Neutrophil (primary cell): ENCODE data around the gene OPTC.
"Not testable (repeated sequence)": the region's sequence is repeated elsewhere in the genome, so short reads cannot be mapped to it uniquely, and the experiment has no call there.

Source experiments
- H3K27ac ChIP-seq: fragments of 200-600 bp; sonication (generic); 2 replicates; pipeline ENCODE4 v1.5.1; 2016; ENCODE audit warnings: mild to moderate bottlenecking, moderate library complexity
- H3K27me3 ChIP-seq: fragments of 200-600 bp; sonication (generic); 2 replicates; pipeline ENCODE4 v1.6.0; 2016; ENCODE audit warnings: mild to moderate bottlenecking
- H3K36me3 ChIP-seq: fragments of 200-600 bp; sonication (generic); 2 replicates; pipeline ENCODE4 v1.5.1; 2017
- H3K4me1 ChIP-seq, 2 experiments: fragments of 200-600 bp in 1 of 2; sonication (generic) in 1 of 2; 1 replicate in 1 of 2; 2 replicates in 1 of 2; pipeline versions ENCODE4 v1.5.1 to v1.6.1; 2013 to 2016; ENCODE audit warnings: low read depth in 1 of 2, low read length in 1 of 2, mild to moderate bottlenecking in 1 of 2, moderate library complexity in 1 of 2; ENCODE audit not compliant: control insufficient read depth in 1 of 2, insufficient read depth in 1 of 2
- H3K4me3 ChIP-seq, 2 experiments: fragments of 200-600 bp in 1 of 2; sonication (generic) in 1 of 2; 1 replicate in 1 of 2; 2 replicates in 1 of 2; pipeline ENCODE4 v1.5.1; 2013 to 2016; ENCODE audit warnings: low read depth in 1 of 2, low read length in 1 of 2, mild to moderate bottlenecking in 1 of 2, moderate library complexity in 1 of 2
- H3K9me3 ChIP-seq: fragments of 200-600 bp; sonication (generic); 2 replicates; pipeline ENCODE4 v1.5.1; 2016
- CTCF ChIP-seq: fragments of 200-600 bp; sonication (generic); IDR thresholded peaks from 2 replicates; pipeline ENCODE4 v1.5.1; 2016; ENCODE audit warnings: antibody characterized with exemption

The OPTC gene

GRCh38 chr1:203512848-203513584 lies 19.1 kb downstream of the OPTC start:
- Histone ChIP-seq H3K36me3 (no peaks in the 10 kb centered on the region), H3K27ac (peak overlapping the region; percentile 21), H3K4me1 (peaks cover 45 to 54% of the 10 kb centered on the region in 2 experiments), H3K27me3 (no peaks in the 10 kb centered on the region), H3K9me3 (no peaks in the 10 kb centered on the region), H3K4me3 (no peak overlapping the region)
- TF ChIP-seq CTCF = no peak

- Histone ChIP-seq H3K4me1 (peaks cover 45 to 54% of the 10 kb centered on the region in 2 experiments), H3K36me3 (no peaks in the 10 kb centered on the region), H3K27me3 (no peaks in the 10 kb centered on the region), H3K9me3 (no peaks in the 10 kb centered on the region), H3K27ac (peak overlapping the region; percentile 21), H3K4me3 (no peak overlapping the region)
- TF ChIP-seq CTCF = no peak
Observed at GRCh38 chr1:203513585-203514031, 19.7 kb downstream of the OPTC start.

GRCh38 chr1:203516184-203516583 lies 22.2 kb downstream of the OPTC start:
- Histone ChIP-seq H3K27me3 (no peaks in the 10 kb centered on the region), H3K4me3 (no peak overlapping the region), H3K36me3 (no peaks in the 10 kb centered on the region), H3K4me1 (peaks cover 52 to 54% of the 10 kb centered on the region in 2 experiments), H3K9me3 (no peaks in the 10 kb centered on the region), H3K27ac (no peak overlapping the region)
- TF ChIP-seq CTCF = no peak

GRCh38 chr1:203516906-203517305 lies 23.0 kb downstream of the OPTC start:
- H3K4me1 ChIP-seq = peaks cover 52 to 54% of the 10 kb centered on the region in 2 experiments
- H3K27me3 ChIP-seq = no peaks in the 10 kb centered on the region
- H3K36me3 ChIP-seq = no peaks in the 10 kb centered on the region
- TF ChIP-seq CTCF = no peak
- H3K27ac ChIP-seq = no peak overlapping the region
- no peak overlapping the region for H3K4me3 ChIP-seq
- no peaks in the 10 kb centered on the region for H3K9me3 ChIP-seq

GRCh38 chr1:203517426-203518110 lies 23.6 kb downstream of the OPTC start:
- H3K27ac ChIP-seq = no peak overlapping the region
- no peak overlapping the region for H3K4me3 ChIP-seq
- H3K9me3 ChIP-seq = no peaks in the 10 kb centered on the region
- H3K4me1 ChIP-seq = peaks cover 49 to 51% of the 10 kb centered on the region in 2 experiments
- no peaks in the 10 kb centered on the region for H3K36me3 ChIP-seq
- no peak for TF ChIP-seq CTCF
- no peaks in the 10 kb centered on the region for H3K27me3 ChIP-seq

GRCh38 chr1:203518139-203518538 lies 24.2 kb downstream of the OPTC start:
- H3K4me3 ChIP-seq, H3K9me3 ChIP-seq, H3K27ac ChIP-seq, H3K27me3 ChIP-seq, H3K36me3 ChIP-seq: not testable (repeated sequence)
- peaks cover 44 to 46% of the 10 kb centered on the region in 2 experiments for H3K4me1 ChIP-seq
